AG04450 (cell line): Measurements from ENCODE around the gene NDFIP2. TPM values are rescaled to one million over a fixed set of nuclear protein-coding genes. Genes with fewer than 3 reads are reported as not detected.

ENCODE experiments used
- CTCF ChIA-PET: fragments of 300-600, 350-600 bp; formaldehyde crosslinking; extraction: SDS; loops from one replicate; lab custom pipeline; 2022; ENCODE audit warnings: antibody characterized with exemption, inconsistent platforms; lab: Charles Lee
- POLR2A ChIA-PET: fragments of 350-600 bp; formaldehyde crosslinking; extraction: SDS; loops from one replicate; lab custom pipeline; 2021; ENCODE audit warnings: antibody characterized with exemption, inconsistent platforms; lab: Yijun Ruan, JAX
- DNase-seq: peaks from one replicate; pipeline ENCODE4 v3.0.0-alpha.2; 2011; ENCODE audit warnings: low read depth, low spot score
- H3K27ac ChIP-seq: one replicate; pipeline ENCODE4 v1.5.1; 2012; ENCODE audit warnings: low read depth, low read length, control low read depth
- H3K27me3 ChIP-seq: one replicate; pipeline ENCODE4 v1.6.0; 2012; ENCODE audit warnings: low read length; ENCODE audit not compliant: control insufficient read depth, insufficient read depth
- H3K4me3 ChIP-seq: 2 replicates; pipeline ENCODE4 v1.5.1; 2011; ENCODE audit warnings: mild to moderate bottlenecking, low read depth, low read length, control low read depth
- H3K9me3 ChIP-seq: 2 replicates; pipeline ENCODE4 v1.5.1; 2012; ENCODE audit warnings: low read length; ENCODE audit not compliant: control insufficient read depth, insufficient read depth
- CTCF ChIP-seq: IDR thresholded peaks from 2 replicates; pipeline ENCODE4 v1.5.1; 2011; ENCODE audit warnings: low read depth, low read length, control low read depth, inconsistent platforms
- polyA plus RNA-seq: library from polyadenylated mRNA; depleted of rRNA; stranded (reverse); fragments of >200 nt; gene quantifications from 2 replicates; pipeline ENCODE4 v1.2.3, GENCODE V29; 2011

The NDFIP2 gene
- polyA plus RNA-seq, 1 experiment: 33.0 TPM

- no peak for DNase-seq
- no peaks in the 10 kb centered on the region for H3K27me3 ChIP-seq
- H3K4me3 ChIP-seq: no peak overlapping the region
- no peak overlapping the region for H3K27ac ChIP-seq
- POLR2A ChIA-PET: no interaction called here
- H3K9me3 ChIP-seq: no peaks in the 10 kb centered on the region
- CTCF ChIA-PET: interaction anchor here (8.3 kb wide), 1 partner anchor 111 kb away, joined by 454 read pairs; no protein-coding TSS in a partner anchor
- no peak for TF ChIP-seq CTCF
Observed at GRCh38 chr13:79538757-79539156, 57.8 kb downstream of the NDFIP2 start.

GRCh38 chr13:79540504-79540903 lies 59.5 kb downstream of the NDFIP2 start:
- Histone ChIP-seq H3K9me3 (no peaks in the 10 kb centered on the region), H3K4me3 (no peak overlapping the region), H3K27me3 (no peaks in the 10 kb centered on the region), H3K27ac (no peak overlapping the region)
- no peak for TF ChIP-seq CTCF
- POLR2A ChIA-PET: interaction anchor here (0.7 kb wide), 1 partner anchor 116 kb away, joined by 3 read pairs; no protein-coding TSS in a partner anchor
- DNase-seq: no peak
- CTCF ChIA-PET: interaction anchor here (0.6 to 8.3 kb wide), 15 partner anchors 9 to 803 kb away, joined by 3 to 454 read pairs (median 4); partner anchors contain the start of gene RBM26

- Histone ChIP-seq H3K27ac (no peak overlapping the region), H3K9me3 (no peaks in the 10 kb centered on the region), H3K4me3 (no peak overlapping the region), H3K27me3 (no peaks in the 10 kb centered on the region)
- peak; percentile 46 for DNase-seq
- ChIA-PET POLR2A (no interaction called here), CTCF (interaction anchor here (0.6 to 8.3 kb wide), 25 partner anchors 8 to 802 kb away, joined by 3 to 454 read pairs (median 5); partner anchors contain the start of genes NDFIP2 and RBM26)
- TF ChIP-seq CTCF: peak; percentile 70
Observed at GRCh38 chr13:79541426-79542049, 60.6 kb downstream of the NDFIP2 start.

- ChIA-PET CTCF (interaction anchor here (0.9 to 3.7 kb wide), 4 partner anchors 9 to 120 kb away, joined by 3 to 165 read pairs (median 10); no protein-coding TSS in a partner anchor), POLR2A (interaction anchor here (0.5 to 2.3 kb wide), 2 partner anchors 63 to 120 kb away, joined by 3 to 11 read pairs; partner anchors contain the start of gene NDFIP2)
- no peak for TF ChIP-seq CTCF
- DNase-seq: no peak
- no peaks in the 10 kb centered on the region for H3K27me3 ChIP-seq
- H3K4me3 ChIP-seq: no peak overlapping the region
- no peak overlapping the region for H3K27ac ChIP-seq
- no peaks in the 10 kb centered on the region for H3K9me3 ChIP-seq
Observed at GRCh38 chr13:79543883-79544282, 62.9 kb downstream of the NDFIP2 start.
